Liver (tissue), 9 donors: Measurements from ENCODE around the gene GLB1L2. TPM values are rescaled to one million over a fixed set of nuclear protein-coding genes. Genes with fewer than 3 reads are reported as not detected.

Experiments
- DNase-seq: peaks from one replicate; pipeline ENCODE4 v3.0.0-alpha.2; 2017; ENCODE audit warnings: low spot score
- H3K27ac ChIP-seq, 2 donors: one replicate each; pipeline ENCODE4 v1.7.0; 2013; ENCODE audit warnings: inconsistent platforms in 2 of 2, low read length in 2 of 2, control low read depth in 1 of 2, low read depth in 1 of 2, mild to moderate bottlenecking in 1 of 2
- H3K27me3 ChIP-seq, 4 donors: one replicate each; pipeline versions ENCODE4 v1.6.1 to v1.7.0; 2013; ENCODE audit warnings: low read length in 3 of 4, inconsistent platforms in 1 of 4, mild to moderate bottlenecking in 1 of 4, moderate library complexity in 1 of 4; ENCODE audit not compliant: control insufficient read depth in 4 of 4, insufficient read depth in 4 of 4
- H3K36me3 ChIP-seq, 4 donors: one replicate each; pipeline versions ENCODE4 v1.6.1 to v1.7.0; 2013; ENCODE audit warnings: low read length in 3 of 4, mild to moderate bottlenecking in 3 of 4, low read depth in 1 of 4, moderate library complexity in 1 of 4; ENCODE audit not compliant: control insufficient read depth in 4 of 4, insufficient read depth in 3 of 4
- H3K4me1 ChIP-seq, 4 donors: one replicate each; pipeline versions ENCODE4 v1.6.1 to v1.7.0; 2013; ENCODE audit warnings: low read length in 3 of 4, mild to moderate bottlenecking in 3 of 4, moderate library complexity in 1 of 4; ENCODE audit not compliant: control insufficient read depth in 4 of 4, insufficient read depth in 4 of 4
- H3K4me3 ChIP-seq, 3 donors: one replicate each; pipeline versions ENCODE4 v1.6.1 to v1.7.0; 2013; ENCODE audit warnings: low read length in 3 of 3, control low read depth in 1 of 3, low read depth in 1 of 3, mild to moderate bottlenecking in 1 of 3
- H3K9ac ChIP-seq, 2 donors: one replicate each; pipeline ENCODE4 v1.7.0; 2013; ENCODE audit warnings: low read length in 2 of 2, mild to moderate bottlenecking in 2 of 2, moderate library complexity in 2 of 2, control low read depth in 1 of 2, low read depth in 1 of 2
- H3K9me3 ChIP-seq, 4 donors: one replicate each; pipeline versions ENCODE4 v1.6.1 to v1.7.0; 2013; ENCODE audit warnings: low read length in 3 of 4; ENCODE audit not compliant: control insufficient read depth in 4 of 4
- ATF3 ChIP-seq: IDR thresholded peaks from 2 replicates; pipeline ENCODE4 v1.6.1; 2016; ENCODE audit warnings: antibody characterized with exemption
- CTCF ChIP-seq: fragments of 150-350 bp; IDR thresholded peaks from 2 replicates; pipeline ENCODE4 v1.5.1; 2017; ENCODE audit warnings: improper control_type of control experiment, low read depth, low read length; ENCODE audit not compliant: missing input control
- EGR1 ChIP-seq, 2 donors: IDR thresholded peaks; 2 replicates each; pipeline ENCODE4 v1.6.1; 2016 to 2018; ENCODE audit warnings: antibody characterized with exemption in 2 of 2, low read depth in 2 of 2
- FOXA1 ChIP-seq: IDR thresholded peaks from 2 replicates; pipeline ENCODE4 v1.6.1; 2016; ENCODE audit warnings: antibody characterized with exemption
- FOXA2 ChIP-seq: IDR thresholded peaks from 2 replicates; pipeline ENCODE4 v1.6.1; 2016; ENCODE audit warnings: antibody characterized with exemption
- GABPA ChIP-seq, 2 donors: IDR thresholded peaks in 1 of 2; conservative IDR thresholded peaks in 1 of 2; 2 replicates each; pipeline ENCODE4 v1.6.1; 2016; ENCODE audit warnings: antibody characterized with exemption in 2 of 2, mild to moderate bottlenecking in 1 of 2, moderate library complexity in 1 of 2
- HNF4A ChIP-seq, 2 donors: conservative IDR thresholded peaks; 2 replicates each; pipeline ENCODE4 v1.6.1; 2016; ENCODE audit warnings: antibody characterized with exemption in 2 of 2, mild to moderate bottlenecking in 2 of 2
- HNF4G ChIP-seq: IDR thresholded peaks from 2 replicates; pipeline ENCODE4 v1.6.1; 2016; ENCODE audit warnings: antibody characterized with exemption
- JUND ChIP-seq, 2 donors: IDR thresholded peaks; 2 replicates each; pipeline ENCODE4 v1.6.1; 2016; ENCODE audit warnings: antibody characterized with exemption in 2 of 2
- MAX ChIP-seq: IDR thresholded peaks from 2 replicates; pipeline ENCODE4 v1.6.1; 2016; ENCODE audit warnings: antibody characterized with exemption
- NR2F2 ChIP-seq: IDR thresholded peaks from 2 replicates; pipeline ENCODE4 v1.6.1; 2016; ENCODE audit warnings: antibody characterized with exemption
- RAD21 ChIP-seq, 2 donors: IDR thresholded peaks; 2 replicates each; pipeline ENCODE4 v1.6.1; 2016; ENCODE audit warnings: antibody characterized with exemption in 2 of 2, mild to moderate bottlenecking in 2 of 2
- REST ChIP-seq: IDR thresholded peaks from 2 replicates; pipeline ENCODE4 v1.6.1; 2016; ENCODE audit warnings: antibody characterized with exemption, mild to moderate bottlenecking
- RXRA ChIP-seq, 2 donors: IDR thresholded peaks; 2 replicates each; pipeline ENCODE4 v1.6.1; 2017 to 2018; ENCODE audit warnings: antibody characterized with exemption in 2 of 2, mild to moderate bottlenecking in 1 of 2
- SP1 ChIP-seq: IDR thresholded peaks from 2 replicates; pipeline ENCODE4 v1.6.1; 2018; ENCODE audit warnings: antibody characterized with exemption, mild to moderate bottlenecking
- TAF1 ChIP-seq: conservative IDR thresholded peaks from 2 replicates; pipeline ENCODE4 v1.6.1; 2016; ENCODE audit warnings: antibody characterized with exemption, mild to moderate bottlenecking
- ZBTB33 ChIP-seq: IDR thresholded peaks from 2 replicates; pipeline ENCODE4 v1.6.1; 2016; ENCODE audit warnings: antibody characterized with exemption
- WGBS: extraction: QIAGEN DNeasy Blood & Tissue Kit; methylation state at CpG from one replicate; pipeline ENCODE4 v1.1.7; 2013; 5-methylcytosine and 5-hydroxymethylcytosine counted together
- polyA plus RNA-seq, 2 donors: library from polyadenylated mRNA; stranded (reverse) in 1 of 2; unstranded in 1 of 2; fragments of 200-250 nt in 1 of 2; fragments of >200 nt in 1 of 2; fragmentation: Nextera tagmentation in 1 of 2; extraction: Ambion mirVana in 1 of 2; gene quantifications; one replicate each; pipeline versions ENCODE4 v1.2.1 to v1.2.3, GENCODE V29; 2013 to 2015
- total RNA-seq, 2 donors: library from RNA; depleted of rRNA; stranded (reverse); fragments of >200 nt; gene quantifications; one replicate each; pipeline ENCODE4 v1.2.3, GENCODE V29; 2014
- donor health status: healthy.
- donor health status: healthy.
- donor health status: healthy.
- donor health status: healthy.
- donor health status: healthy.

GLB1L2 gene
- total and polyA plus RNA-seq, 4 donors = 0.23 to 0.50 (median 0.42) TPM

- TF ChIP-seq RXRA (IDR thresholded peaks at IDR 0.05) = no peak
- TF ChIP-seq ATF3 = no peak
Measured at GRCh38 chr11:134292661-134293060, 39.1 kb upstream of the GLB1L2 start (continued).

- DNase-seq = no peak
- Histone ChIP-seq H3K9me3 (no peaks in the 10 kb centered on the region), H3K4me1 (no peaks in the 10 kb centered on the region), H3K27me3 (peaks cover 0 to 4% (median 0%) of the 10 kb centered on the region in 4 donors), H3K36me3 (no peaks in the 10 kb centered on the region), H3K9ac (no peak overlapping the region), H3K27ac (no peak overlapping the region), H3K4me3 (no peak overlapping the region)
- TF ChIP-seq NR2F2 = no peak
- no peak for TF ChIP-seq FOXA1
- TF ChIP-seq TAF1 = no peak
- no peak for TF ChIP-seq EGR1 (IDR thresholded peaks at IDR 0.05; ENCODE audit: low read depth in 2 of 2)
- no peak for TF ChIP-seq MAX
- no peak for TF ChIP-seq SP1
- no peak for TF ChIP-seq RAD21 (IDR thresholded peaks at IDR 0.05)
- TF ChIP-seq ZBTB33 = no peak
- no peak for TF ChIP-seq HNF4A (conservative IDR thresholded peaks at IDR 0.05)
- no peak for TF ChIP-seq FOXA2
- TF ChIP-seq ATF3 = no peak
- no peak for TF ChIP-seq CTCF
- TF ChIP-seq JUND (IDR thresholded peaks at IDR 0.05) = no peak
- no peak for TF ChIP-seq REST
- no peak for TF ChIP-seq HNF4G
- no peak for TF ChIP-seq GABPA (IDR thresholded peaks at IDR 0.05 in 1 of 2, conservative IDR thresholded peaks at IDR 0.05 in 1 of 2)
- TF ChIP-seq RXRA (IDR thresholded peaks at IDR 0.05) = no peak
- WGBS = 79% methylated on average over 20 of the region's 20 CpGs
Measured at GRCh38 chr11:134293119-134294113, 38.4 kb upstream of the GLB1L2 start.
